ENCODE data around the gene SERHL2.
A peak's percentile ranks its signal among the peaks of the same experiment; 100 is the strongest.
"Not testable (repeated sequence)": the region's sequence is repeated elsewhere in the genome, so short reads cannot be mapped to it uniquely, and the experiment has no call there.

Gene SERHL2

DNA sequence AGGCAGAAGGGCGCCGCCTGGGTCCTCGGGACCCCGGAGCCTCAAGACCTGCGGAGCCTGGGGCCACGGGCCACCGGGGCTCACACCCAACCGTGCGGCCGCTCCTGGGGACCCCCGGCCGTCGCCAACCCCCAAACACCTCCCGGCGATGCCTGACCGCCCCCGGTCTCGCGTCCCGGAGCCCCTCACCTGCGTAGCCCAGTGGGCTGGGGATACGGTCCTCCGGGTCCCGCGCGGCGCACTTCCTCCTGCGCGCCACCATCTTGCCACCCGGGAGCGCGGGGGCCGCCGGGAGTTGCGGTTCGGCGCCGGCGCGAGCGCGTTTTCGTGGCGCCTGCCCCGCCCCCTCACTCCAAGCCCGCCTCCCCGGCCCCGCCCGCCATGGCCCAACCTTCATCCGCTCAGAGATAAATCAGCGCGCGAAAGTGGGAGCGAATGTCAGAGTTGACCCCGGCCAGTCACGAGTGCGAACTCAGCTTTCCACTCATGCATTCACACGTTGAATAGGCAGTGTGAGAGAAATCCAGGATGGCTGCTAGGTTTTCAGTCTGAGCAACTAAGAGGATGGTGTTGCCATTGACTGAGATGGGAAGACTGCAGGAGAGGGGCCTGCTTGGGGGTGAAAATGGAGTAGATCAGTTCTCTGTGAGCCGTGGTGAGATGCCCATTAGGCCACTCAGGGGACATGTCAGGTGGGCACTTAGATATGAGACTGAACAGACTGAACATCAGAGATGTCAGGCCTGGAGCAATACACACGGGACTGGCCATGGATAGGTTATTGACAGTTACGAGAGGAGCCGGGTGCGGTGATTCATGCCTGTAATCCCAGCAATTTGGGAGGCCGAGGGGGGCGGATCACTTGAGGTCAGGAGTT, 34.0 kb upstream of the SERHL2 start, which contains the start of gene RRP7A:
TSS of gene RRP7A (minus strand) at position 272 of the 877 bp plus-strand sequence. CDS start at position 262, 10 bp downstream.
- H3K4me3 ChIP-seq (ENCODE audit: low read depth, low read length), result peak within 1 kb of the TSS; percentile 72
- TF ChIP-seq, protein P1, sequence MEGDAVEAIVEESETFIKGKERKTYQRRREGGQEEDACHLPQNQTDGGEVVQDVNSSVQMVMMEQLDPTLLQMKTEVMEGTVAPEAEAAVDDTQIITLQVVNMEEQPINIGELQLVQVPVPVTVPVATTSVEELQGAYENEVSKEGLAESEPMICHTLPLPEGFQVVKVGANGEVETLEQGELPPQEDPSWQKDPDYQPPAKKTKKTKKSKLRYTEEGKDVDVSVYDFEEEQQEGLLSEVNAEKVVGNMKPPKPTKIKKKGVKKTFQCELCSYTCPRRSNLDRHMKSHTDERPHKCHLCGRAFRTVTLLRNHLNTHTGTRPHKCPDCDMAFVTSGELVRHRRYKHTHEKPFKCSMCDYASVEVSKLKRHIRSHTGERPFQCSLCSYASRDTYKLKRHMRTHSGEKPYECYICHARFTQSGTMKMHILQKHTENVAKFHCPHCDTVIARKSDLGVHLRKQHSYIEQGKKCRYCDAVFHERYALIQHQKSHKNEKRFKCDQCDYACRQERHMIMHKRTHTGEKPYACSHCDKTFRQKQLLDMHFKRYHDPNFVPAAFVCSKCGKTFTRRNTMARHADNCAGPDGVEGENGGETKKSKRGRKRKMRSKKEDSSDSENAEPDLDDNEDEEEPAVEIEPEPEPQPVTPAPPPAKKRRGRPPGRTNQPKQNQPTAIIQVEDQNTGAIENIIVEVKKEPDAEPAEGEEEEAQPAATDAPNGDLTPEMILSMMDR (IDR thresholded peaks at IDR 0.05; ENCODE audit: low read depth, low read length), result no peak

DNA sequence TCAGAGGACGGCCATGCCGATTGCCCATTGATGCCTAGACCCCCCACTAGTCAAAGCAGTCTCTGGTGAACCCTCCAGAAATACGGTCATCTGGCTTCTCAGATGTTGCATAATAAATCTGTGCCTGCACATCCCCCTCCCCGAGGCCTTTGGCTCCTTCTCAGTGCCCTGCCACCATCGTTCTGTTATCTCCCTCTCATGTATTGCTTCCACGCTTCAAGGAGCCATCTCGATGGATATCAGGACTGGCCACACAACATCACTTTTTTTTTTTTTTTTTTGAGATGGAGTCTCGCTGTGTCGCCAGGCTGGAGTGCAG, 32.6 kb upstream of the SERHL2 start:
- TF ChIP-seq, protein P1 (IDR thresholded peaks at IDR 0.05; ENCODE audit: low read depth, low read length), result no peak
- no peak overlapping the region for H3K4me3 ChIP-seq (ENCODE audit: low read depth, low read length)

DNA sequence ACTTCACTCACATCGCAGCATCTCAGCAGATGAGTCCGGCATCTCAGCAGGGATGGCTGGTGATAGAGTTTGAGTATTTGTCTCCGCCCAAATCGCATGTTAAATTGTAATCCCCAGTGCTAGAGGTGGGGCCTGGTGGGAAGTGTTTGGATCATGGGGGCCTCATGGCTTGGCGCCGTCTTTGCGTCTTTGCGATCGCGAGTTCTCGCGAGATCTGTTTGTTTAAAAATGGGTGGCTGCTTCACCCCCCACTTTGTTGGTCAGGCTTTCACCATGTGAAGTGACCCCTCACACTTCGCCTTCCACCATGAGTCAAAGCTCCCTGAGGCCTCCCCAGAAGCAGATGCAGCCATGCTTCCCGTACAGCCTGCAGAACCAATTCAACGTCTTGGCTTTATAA, 31.2 kb upstream of the SERHL2 start:
- no peak overlapping the region for H3K4me3 ChIP-seq (ENCODE audit: low read depth, low read length)
- TF ChIP-seq, protein P1 (IDR thresholded peaks at IDR 0.05; ENCODE audit: low read depth, low read length), result no peak

DNA sequence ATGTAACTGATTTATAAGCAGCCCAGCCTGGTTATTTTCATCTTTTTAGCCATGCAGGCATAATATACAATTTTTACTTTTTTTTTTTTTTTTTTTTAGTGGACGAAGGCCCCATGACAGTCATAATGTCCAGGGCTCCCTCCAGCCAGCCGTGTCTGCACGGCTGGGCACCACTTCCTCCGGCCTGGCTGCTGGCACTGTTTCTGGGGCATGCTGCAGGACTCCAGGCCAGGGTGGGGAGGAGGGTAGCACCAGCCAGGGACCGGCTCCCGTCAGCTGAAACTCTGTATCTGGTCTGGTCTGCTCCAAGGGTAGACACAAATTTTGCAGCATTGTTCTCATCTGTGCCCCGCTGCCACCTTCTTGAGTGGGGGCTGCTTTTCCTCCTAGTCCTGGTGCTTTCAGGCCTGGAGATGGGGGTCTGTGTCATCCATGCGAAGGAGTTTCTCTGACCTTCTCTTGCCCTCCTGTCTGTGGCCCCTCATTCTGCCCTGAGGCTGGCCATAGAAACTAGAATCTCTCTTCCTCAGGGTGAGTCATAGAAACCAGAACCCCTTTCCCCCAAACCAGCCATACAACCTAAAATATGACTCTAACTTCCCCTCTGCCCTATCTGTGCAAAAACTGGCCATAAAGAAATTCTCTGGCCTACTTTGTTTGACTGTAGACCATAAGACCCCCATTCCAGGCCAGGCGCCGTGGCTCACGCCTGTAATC, 25.0 kb upstream of the SERHL2 start:
- no peak overlapping the region for H3K4me3 ChIP-seq (ENCODE audit: low read depth, low read length)
- TF ChIP-seq, protein P1 (IDR thresholded peaks at IDR 0.05; ENCODE audit: low read depth, low read length), result no peak

DNA sequence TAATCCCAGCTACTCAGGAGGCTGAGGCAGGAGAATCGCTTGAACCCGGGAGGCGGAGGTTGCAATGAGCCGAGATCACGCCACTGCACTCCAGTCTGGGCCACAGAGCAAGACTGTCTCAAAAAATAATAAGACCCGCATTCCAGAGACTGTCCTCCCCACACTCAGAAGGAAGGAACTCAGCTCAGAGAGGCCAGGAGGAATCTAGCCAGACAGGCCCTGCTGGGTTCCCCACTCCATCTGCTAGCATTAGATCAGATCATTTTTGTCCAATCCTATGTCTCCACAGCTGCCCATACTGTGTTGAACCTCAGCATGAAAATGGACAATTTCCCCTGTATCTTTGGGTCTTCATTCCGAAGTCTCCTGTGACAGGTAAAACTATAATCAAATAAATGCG, 24.3 kb upstream of the SERHL2 start:
- not testable (repeated sequence) for H3K4me3 ChIP-seq (ENCODE audit: low read depth, low read length)

DNA sequence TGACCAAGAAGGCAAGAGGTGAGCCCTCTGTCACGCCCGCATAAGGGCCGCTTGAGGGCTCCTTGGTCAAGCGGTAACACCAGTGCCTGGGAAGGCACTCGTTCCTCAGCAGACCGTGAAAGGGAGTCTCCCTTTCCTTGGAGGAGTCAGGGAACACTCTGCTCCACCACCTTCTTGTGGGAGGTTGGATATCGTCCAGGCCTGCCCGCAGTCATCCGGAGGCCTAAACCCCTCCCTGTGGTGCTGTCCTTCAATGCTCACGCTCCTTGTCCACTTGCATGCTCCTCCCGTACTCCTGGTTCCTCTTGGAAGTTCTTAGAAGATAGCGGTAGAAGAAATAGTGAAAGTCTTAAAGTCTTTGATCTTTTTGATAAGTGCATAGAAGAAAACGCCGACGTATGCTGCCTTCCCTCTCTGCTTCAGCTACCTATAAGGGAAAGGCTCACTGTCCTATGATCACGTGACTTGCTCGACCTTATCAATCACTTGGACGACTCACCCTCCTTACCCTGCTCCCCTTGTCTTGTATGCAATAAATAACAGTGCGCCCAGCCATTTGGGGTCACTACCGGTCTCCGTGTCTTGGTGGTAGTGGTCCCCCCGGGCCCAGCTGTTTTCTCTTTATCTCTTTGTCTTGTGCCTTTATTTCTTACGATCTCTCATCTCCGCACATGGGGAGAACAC, 22.2 kb upstream of the SERHL2 start:
- not testable (repeated sequence) for H3K4me3 ChIP-seq (ENCODE audit: low read depth, low read length)

DNA sequence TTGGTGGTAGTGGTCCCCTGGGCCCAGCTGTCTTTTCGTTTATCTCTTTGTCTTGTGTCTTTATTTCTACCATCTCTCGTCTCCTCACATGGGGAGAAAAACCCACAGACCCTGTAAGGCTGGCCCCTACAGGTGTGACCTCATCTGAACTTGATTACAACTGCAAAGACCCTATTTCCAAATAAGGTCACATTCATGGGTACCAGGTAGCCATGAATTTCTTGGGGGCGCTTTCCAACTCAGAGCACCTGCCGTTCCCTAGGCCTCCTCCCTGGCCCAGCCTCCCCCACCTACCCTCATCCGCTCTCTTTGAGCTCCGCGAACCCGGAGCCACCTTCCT, 20.1 kb upstream of the SERHL2 start:
- TF ChIP-seq, protein P1 (IDR thresholded peaks at IDR 0.05; ENCODE audit: low read depth, low read length), result no peak
- no peak overlapping the region for H3K4me3 ChIP-seq (ENCODE audit: low read depth, low read length)

DNA sequence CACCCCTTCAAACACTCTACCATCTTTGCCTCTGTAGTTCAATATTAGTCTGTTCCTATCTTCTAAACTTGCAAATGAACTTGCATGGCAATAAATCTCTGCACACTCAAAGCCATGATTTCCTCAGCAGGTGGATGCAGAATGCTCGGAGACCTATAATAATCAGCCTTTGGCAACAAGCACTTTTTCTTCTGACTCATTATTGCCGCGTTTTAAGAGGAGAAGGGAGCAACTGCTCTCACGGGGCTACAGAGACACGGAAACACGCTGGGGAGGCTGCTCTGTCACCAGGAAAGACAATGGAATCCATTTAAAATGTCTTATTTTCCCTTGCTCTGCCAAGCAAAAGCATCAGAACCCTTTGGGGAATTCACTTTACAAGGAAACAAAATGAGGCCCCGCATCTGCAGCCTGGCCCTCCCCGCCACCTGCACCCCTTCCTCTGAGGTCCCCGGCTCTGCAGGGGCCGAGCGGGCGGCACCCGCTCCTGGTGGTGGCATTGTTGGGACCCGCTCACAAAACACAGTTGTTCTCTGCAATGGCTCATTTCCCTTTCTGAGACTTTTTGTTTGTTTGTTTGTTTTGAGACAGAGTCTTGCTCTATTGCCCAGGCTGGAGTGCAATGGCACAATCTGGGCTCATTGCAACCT, 18.5 kb upstream of the SERHL2 start:
- not testable (repeated sequence) for H3K4me3 ChIP-seq (ENCODE audit: low read depth, low read length)
